T-helper 22 cell (primary cell): ENCODE measurements around the gene NKAIN4.

Experiments used
- DNase-seq: peaks from one replicate; pipeline ENCODE4 v3.0.0-alpha.2; 2020; ENCODE audit warnings: low read depth

Gene NKAIN4

DNA sequence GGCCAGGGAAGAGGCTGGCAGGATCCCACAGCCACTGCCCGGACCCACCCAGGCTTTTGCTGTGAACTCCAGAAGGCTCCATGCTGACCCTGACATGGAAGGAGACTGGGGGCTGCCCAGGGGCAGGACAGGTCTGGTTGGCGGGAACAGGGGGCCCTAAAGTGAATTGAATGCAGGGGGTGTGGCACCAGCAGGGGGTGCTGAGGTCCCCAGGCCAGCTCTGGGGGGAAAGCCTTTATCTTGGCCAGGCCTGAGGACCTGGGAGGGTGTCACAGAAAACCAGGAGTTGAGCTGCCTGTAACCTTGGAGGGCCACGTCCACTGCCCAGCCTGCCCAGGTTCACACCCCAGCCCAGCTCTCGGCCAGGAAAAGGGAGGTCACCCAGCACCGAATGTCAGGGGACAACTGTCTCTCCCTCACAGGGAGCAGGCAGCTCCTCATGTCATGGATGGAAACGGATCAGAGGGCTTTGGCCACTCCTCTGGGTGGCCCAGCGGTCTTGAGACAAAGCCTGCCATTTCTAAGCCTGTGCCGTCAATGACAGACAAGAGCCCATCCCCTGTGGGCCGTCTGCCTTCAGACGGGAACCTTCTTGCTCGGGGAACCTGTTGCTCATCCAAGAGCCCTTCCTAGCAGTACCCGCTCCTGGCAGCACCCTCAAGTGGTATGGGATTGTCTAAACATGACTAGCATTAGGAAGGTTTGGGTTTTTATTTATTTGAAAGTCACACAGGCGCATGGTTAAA is 35.4 kb downstream of the NKAIN4 start:
- no peak for DNase-seq

- DNase-seq = no peak
These were observed 36.6 kb downstream of the NKAIN4 start for GRCh38 chr20:63217706-63218105.

GRCh38 chr20:63216849-63217471 is 37.3 kb downstream of the NKAIN4 start:
- DNase-seq = no peak

GRCh38 chr20:63216041-63216848 is 38.0 kb downstream of the NKAIN4 start, which contains the start of gene YTHDF1:
TSS of gene YTHDF1 (minus strand) at chr20:63216131. CDS start at chr20:63215892, 239 bp downstream.
- DNase-seq = peak; percentile 92

GRCh38 chr20:63215101-63216040 is 38.9 kb downstream of the NKAIN4 start:
- no peak for DNase-seq

- DNase-seq = no peak
These were observed 39.7 kb downstream of the NKAIN4 start for GRCh38 chr20:63214514-63214913.

DNA sequence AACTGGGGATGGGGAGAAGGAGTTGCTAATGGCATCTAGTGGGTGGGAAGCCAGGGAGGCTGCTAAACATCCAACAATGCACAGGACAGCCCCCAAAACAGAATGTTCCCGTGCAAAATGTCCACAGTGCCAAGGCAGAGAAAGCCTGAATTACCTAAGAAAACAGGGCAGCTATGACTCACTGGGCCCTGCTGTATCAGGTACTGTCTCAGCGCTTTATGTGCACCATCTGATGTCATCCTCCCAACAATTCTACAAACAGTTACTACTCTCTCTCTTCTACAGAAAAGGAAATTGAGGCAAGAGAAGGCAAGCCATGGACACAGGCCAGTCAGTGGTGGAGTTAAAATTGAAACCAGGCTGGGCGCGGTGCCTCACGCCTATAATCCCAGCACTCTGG is 41.5 kb downstream of the NKAIN4 start:
- no peak for DNase-seq

DNA sequence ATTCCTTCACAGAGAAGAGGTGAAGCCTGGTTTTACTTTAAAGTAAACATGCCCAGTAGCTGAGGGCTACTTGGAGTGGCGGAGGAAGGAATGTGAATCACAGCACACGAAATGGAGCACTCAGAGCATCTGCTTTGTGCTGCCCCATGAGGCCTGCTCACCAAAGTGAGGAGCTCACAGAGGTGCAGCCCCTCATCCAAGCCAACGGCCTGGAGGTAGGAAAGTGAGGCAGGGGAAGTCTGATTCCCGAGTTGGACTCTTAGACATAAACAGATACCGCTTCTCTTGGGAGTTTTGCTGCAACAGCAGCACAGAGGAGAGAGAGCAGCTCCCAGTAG is 41.9 kb downstream of the NKAIN4 start:
- no peak for DNase-seq

GRCh38 chr20:63210011-63210605 is 44.2 kb downstream of the NKAIN4 start:
- no peak for DNase-seq

- no peak for DNase-seq
These were observed 45.8 kb downstream of the NKAIN4 start for GRCh38 chr20:63208346-63208909.

DNA sequence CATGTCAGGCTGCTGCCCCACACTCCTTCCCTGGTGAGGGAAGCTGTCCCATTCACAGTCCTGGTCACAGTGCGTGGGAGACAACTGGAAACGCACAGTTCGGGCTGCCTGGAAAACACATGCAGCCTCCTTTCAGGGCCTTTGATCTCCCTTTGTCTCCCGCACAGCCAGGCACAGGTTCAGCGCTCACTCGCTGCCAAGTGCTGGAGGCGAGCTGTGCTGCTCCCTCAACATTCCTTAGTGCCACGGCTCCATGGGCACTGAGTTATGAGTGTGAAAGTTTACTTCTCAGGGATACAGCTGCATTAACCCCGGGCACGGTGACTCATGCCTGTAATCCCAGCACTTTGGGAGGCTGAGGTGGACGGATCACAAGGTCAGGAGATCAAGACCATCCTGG is 47.4 kb downstream of the NKAIN4 start:
- DNase-seq = no peak

DNA sequence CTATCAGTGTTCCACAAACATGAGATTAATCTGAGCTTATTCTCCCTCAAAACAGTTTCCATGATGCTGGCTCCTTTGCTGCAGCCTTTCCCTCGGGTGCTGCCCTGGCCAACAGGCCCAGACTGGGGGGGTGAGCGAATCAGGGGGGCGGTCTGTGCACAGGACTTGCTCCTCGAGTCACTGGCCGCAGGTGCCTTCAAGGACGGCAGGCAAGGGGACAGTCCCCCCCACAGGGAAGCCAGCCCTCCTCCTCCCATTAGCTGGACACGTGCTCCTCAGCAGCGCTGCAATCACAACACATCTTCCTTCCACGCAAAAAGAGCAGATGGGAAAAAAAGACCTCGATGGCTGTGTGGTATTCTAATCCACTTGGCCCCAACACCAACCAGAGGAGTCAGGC is 48.4 kb downstream of the NKAIN4 start:
- no peak for DNase-seq

GRCh38 chr20:63204362-63204761 is 49.9 kb downstream of the NKAIN4 start:
- no peak for DNase-seq

DNA sequence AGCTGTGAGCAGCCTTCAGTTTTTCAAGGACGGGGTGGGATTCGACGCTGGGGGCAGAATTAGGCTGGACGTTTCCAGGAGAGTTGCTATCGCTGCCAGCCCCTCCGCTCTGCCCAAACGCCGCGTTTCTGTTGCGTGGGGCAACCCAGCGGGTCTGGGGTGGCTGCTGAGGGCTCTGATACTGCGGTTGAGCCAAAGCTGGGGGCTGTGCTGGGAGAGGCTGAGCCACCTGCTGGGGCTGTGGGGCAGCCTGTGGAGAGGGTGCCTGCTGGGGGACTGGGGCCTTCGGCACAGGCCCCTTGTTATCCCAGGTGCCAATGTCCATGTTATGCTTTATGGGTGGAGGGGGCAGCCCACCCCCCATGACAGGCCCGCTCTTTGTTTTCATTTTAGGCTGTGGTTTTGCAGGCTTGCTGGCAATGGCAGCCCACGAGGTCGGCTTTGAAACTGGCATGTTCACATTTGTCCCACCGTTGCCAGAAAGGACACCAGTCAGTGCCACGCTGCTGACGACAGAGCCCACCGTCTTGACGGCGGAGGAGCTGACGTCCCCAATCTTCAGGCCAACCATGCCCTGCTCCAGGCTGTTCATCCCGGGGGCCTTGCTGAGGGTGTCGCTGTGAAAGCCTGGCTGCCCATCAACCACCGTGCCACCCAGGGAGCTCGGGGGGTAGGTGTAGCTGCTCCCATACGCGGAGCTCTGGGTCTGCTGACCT is 51.3 kb downstream of the NKAIN4 start:
- no peak for DNase-seq

DNA sequence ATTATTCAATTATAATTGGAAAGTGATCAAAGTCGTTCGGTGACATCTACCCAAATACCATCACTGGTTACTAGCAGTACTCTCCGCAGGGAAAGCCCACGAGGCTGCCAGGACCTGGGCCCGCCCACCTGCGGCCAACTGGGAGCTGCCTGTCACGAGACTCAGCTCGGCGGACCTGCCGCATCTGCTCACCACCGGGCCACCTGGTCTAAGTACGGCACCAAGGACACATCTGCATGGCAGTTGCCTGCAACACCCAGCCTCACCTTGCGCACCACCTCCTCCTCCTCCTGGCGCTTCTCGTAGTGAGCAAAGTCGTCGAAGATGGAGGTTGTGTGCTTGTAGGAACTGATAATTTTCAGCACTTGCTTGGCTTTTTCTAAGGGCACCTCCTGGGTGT is 52.2 kb downstream of the NKAIN4 start:
- DNase-seq = no peak

DNA sequence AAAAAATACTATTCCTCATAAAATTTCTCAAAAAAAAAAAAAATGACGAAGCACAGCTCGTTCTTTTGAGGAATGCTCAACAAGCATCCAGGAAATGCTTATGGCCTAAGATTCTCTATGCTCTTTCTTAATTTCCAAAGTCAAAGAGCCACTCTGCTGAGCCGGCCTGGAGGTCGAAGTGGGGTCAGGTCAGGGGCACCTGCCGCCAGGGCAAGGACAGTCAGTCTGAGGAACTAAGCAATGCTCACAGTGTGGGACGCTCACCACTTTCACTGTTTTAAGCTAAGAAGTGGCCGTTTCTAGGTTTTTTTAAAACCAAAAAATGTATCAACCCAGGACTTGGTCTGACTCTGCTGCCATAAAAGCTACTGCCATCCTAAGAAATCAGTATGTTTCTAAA is 55.7 kb downstream of the NKAIN4 start:
- no peak for DNase-seq

DNA sequence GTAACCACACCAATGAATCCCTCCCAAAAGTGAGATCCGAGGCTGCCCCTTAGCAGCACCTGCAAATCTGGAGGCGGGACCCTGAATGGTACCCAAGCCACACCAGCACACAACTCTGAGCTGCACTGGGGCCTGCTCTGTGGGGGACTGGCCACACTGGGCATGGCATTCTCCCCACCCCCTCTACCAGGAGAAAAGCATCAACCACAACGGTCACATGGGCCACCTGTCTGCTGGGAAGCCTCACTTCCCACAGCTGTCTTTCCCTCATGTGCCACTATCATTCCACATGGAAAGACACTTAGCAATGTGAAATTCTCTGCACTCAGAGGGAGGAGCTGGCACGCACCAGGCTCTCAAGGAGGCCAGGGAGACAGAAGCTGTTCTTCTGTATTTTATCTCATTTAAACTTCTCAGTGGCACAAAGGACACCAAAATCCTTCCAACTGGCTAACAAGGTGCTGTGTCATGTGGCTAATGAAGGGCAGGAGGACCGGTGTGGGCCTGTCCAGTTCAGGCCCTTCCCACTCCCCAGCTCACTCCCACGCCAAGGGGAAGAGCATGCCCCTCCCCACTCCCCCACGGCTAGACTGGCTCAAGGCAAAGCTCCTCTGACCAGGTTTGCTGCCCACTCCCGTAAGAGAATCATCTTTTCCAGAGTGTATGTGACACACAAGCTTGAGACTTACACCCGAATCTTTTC is 57.3 kb downstream of the NKAIN4 start:
- DNase-seq = no peak

DNA sequence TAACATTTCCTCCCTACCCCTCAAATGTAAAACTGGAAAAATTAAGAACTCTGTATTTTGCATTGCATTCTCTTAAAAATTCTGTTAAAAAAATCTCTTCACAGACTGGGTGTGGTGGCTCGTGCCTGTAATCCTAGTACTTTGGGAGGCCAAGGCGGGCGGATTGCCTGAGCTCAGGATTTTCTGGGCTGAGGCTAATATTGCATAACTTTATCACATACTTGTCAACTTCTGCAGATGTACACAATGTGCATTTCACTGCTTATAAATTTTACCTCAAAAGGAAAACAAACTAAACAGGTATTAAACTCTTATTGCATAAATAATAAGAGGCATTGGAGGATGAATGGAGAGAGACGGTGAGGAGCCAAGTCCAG is 59.5 kb downstream of the NKAIN4 start:
- DNase-seq = no peak

- DNase-seq = no peak
These were observed 60.1 kb downstream of the NKAIN4 start for GRCh38 chr20:63194007-63194796.
